Islet of Langerhans (tissue), 1 donor: ENCODE results near the gene POLR2J.
"Not testable (repeated sequence)": the region's sequence is repeated elsewhere in the genome, so short reads cannot be mapped to it uniquely, and the experiment has no call there.

Source experiments
- FAIRE-seq: peaks from one replicate; lab custom pipeline; 2011; peaks lifted over from hg19 to GRCh38; lab: Jason Lieb, UNC

POLR2J gene

GRCh38 chr7:102478314-102479208 lies at the start of gene POLR2J:
Gene POLR2J (minus strand): TSS chr7:102478922. CDS start chr7:102478860, 62 bp downstream.
- FAIRE-seq: not testable (repeated sequence)

GRCh38 chr7:102527822-102528793 lies 49.4 kb upstream of the POLR2J start:
- FAIRE-seq: not testable (repeated sequence)

GRCh38 chr7:102527182-102527581 lies 48.5 kb upstream of the POLR2J start:
- not testable (repeated sequence) for FAIRE-seq

- not testable (repeated sequence) for FAIRE-seq
Observed at GRCh38 chr7:102524803-102525202, 46.1 kb upstream of the POLR2J start.

GRCh38 chr7:102520797-102521196 lies 42.1 kb upstream of the POLR2J start:
- not testable (repeated sequence) for FAIRE-seq

- not testable (repeated sequence) for FAIRE-seq
Observed at GRCh38 chr7:102517550-102518147, 38.9 kb upstream of the POLR2J start, which contains the start of gene RASA4B. Gene RASA4B (minus strand): TSS chr7:102517777. CDS start chr7:102517710, 67 bp downstream.

GRCh38 chr7:102516951-102517350 lies 38.2 kb upstream of the POLR2J start:
- FAIRE-seq: not testable (repeated sequence)

GRCh38 chr7:102515889-102516288 lies 37.2 kb upstream of the POLR2J start:
- FAIRE-seq: not testable (repeated sequence)

- not testable (repeated sequence) for FAIRE-seq
Observed at GRCh38 chr7:102514881-102515721, 36.4 kb upstream of the POLR2J start.

GRCh38 chr7:102512642-102513221 lies 34.0 kb upstream of the POLR2J start:
- FAIRE-seq: not testable (repeated sequence)

GRCh38 chr7:102511860-102512522 lies 33.3 kb upstream of the POLR2J start:
- not testable (repeated sequence) for FAIRE-seq

GRCh38 chr7:102510575-102510974 lies 31.9 kb upstream of the POLR2J start:
- not testable (repeated sequence) for FAIRE-seq

GRCh38 chr7:102507410-102508088 lies 28.8 kb upstream of the POLR2J start:
- not testable (repeated sequence) for FAIRE-seq

GRCh38 chr7:102505298-102506185 lies 26.8 kb upstream of the POLR2J start:
- not testable (repeated sequence) for FAIRE-seq

GRCh38 chr7:102503141-102503540 lies 24.4 kb upstream of the POLR2J start:
- FAIRE-seq: not testable (repeated sequence)

GRCh38 chr7:102498321-102498720 lies 19.6 kb upstream of the POLR2J start:
- not testable (repeated sequence) for FAIRE-seq

- FAIRE-seq: not testable (repeated sequence)
Observed at GRCh38 chr7:102497308-102497707, 18.6 kb upstream of the POLR2J start.

- FAIRE-seq: not testable (repeated sequence)
Observed at GRCh38 chr7:102496861-102497260, 18.1 kb upstream of the POLR2J start.
